ENCODE results near the gene TBC1D22B. TPM values are rescaled to one million over a fixed set of nuclear protein-coding genes. Genes with fewer than 3 reads are reported as not detected.

TBC1D22B gene
- total and polyA plus RNA-seq, 2 experiments from 2014 or later: 5.0 to 8.3 TPM

- H3K27ac ChIP-seq: no peak overlapping the region
- H3K4me1 ChIP-seq (ENCODE audit: insufficient read depth): no peaks in the 10 kb centered on the region
- H3K79me2 ChIP-seq (ENCODE audit: insufficient read depth): no peaks in the 10 kb centered on the region
- H3K27me3 ChIP-seq (replicated peaks; ENCODE audit: insufficient read depth): no peaks in the 10 kb centered on the region
- H3F3A ChIP-seq (ENCODE audit: insufficient read depth): peaks cover 3% of the 10 kb centered on the region; the same call in 1 of the 2 replicates
- H3K4me3 ChIP-seq: no peak overlapping the region
- in situ Hi-C loops (cut with MboI): no loop called here
- H3K36me3 ChIP-seq (ENCODE audit: low read depth): peaks cover 6% of the 10 kb centered on the region
- no peak overlapping the region for H2AFZ ChIP-seq
- H3K4me2 ChIP-seq (ENCODE audit: unreplicated experiment): no peak overlapping the region
- no peak overlapping the region for H3K9ac ChIP-seq
- H3K9me3 ChIP-seq (ENCODE audit: low read depth): no peaks in the 10 kb centered on the region
- TF ChIP-seq EZH2phosphoT487 (IDR thresholded peaks at IDR 0.05; ENCODE audit: insufficient read depth, low read depth): no peak
- TF ChIP-seq EZH2 (IDR thresholded peaks at IDR 0.05; ENCODE audit: insufficient read depth, poor library complexity, severe bottlenecking): no peak
- no peaks in the 10 kb centered on the region for H4K20me1 ChIP-seq (ENCODE audit: insufficient read depth)
- DNase-seq: no peak
- no peaks in the 10 kb centered on the region for H3K9me2 ChIP-seq (ENCODE audit: insufficient read depth)
These were observed 41.4 kb downstream of the TBC1D22B start for GRCh38 chr6:37298958-37299357.

GRCh38 chr6:37299990-37300389, 42.4 kb downstream of the TBC1D22B start:
- Histone ChIP-seq H3K27ac (no peak overlapping the region), H3K4me1 (ENCODE audit: insufficient read depth) (no peaks in the 10 kb centered on the region), H3K4me2 (ENCODE audit: unreplicated experiment) (no peak overlapping the region), H3K9me3 (ENCODE audit: low read depth) (no peaks in the 10 kb centered on the region), H3K36me3 (ENCODE audit: low read depth) (peaks cover 6% of the 10 kb centered on the region), H3K4me3 (no peak overlapping the region), H2AFZ (no peak overlapping the region), H3K9me2 (ENCODE audit: insufficient read depth) (no peaks in the 10 kb centered on the region), H3K79me2 (ENCODE audit: insufficient read depth) (no peaks in the 10 kb centered on the region), H3F3A (ENCODE audit: insufficient read depth) (peaks cover 3% of the 10 kb centered on the region; the same call in 1 of the 2 replicates), H3K27me3 (replicated peaks; ENCODE audit: insufficient read depth) (no peaks in the 10 kb centered on the region), H3K9ac (no peak overlapping the region), H4K20me1 (ENCODE audit: insufficient read depth) (no peaks in the 10 kb centered on the region)
- TF ChIP-seq EZH2 (IDR thresholded peaks at IDR 0.05; ENCODE audit: insufficient read depth, poor library complexity, severe bottlenecking): no peak
- no peak for TF ChIP-seq EZH2phosphoT487 (IDR thresholded peaks at IDR 0.05; ENCODE audit: insufficient read depth, low read depth)
- no peak for DNase-seq
- in situ Hi-C loops (cut with MboI): no loop called here
- WGBS, 2 experiments (ENCODE audit: low coverage in 1 of 2, low lambda C conversion rate in 2 of 2, missing lambda C conversion rate in 2 of 2): 85 to 86% methylated on average over 4 of the region's 4 CpGs

- WGBS, 2 experiments (ENCODE audit: low coverage in 1 of 2, low lambda C conversion rate in 2 of 2, missing lambda C conversion rate in 2 of 2): 95 to 96% methylated on average over 1 of the region's 1 CpG
- in situ Hi-C loops (cut with MboI): no loop called here
- peaks cover 6% of the 10 kb centered on the region for H3K36me3 ChIP-seq (ENCODE audit: low read depth)
These were observed 44.6 kb downstream of the TBC1D22B start for GRCh38 chr6:37302086-37302686.

GRCh38 chr6:37303091-37303660, 45.6 kb downstream of the TBC1D22B start:
- H3F3A ChIP-seq (ENCODE audit: insufficient read depth): peaks cover 3% of the 10 kb centered on the region; the same call in 1 of the 2 replicates
- no peaks in the 10 kb centered on the region for H3K36me3 ChIP-seq (ENCODE audit: low read depth)
- 0 out of 2 replicates have a peak, but pooled peaks cover 3% of the 10 kb centered on the region for H3K4me1 ChIP-seq (ENCODE audit: insufficient read depth)
- no peaks in the 10 kb centered on the region for H3K9me2 ChIP-seq (ENCODE audit: insufficient read depth)
- no peaks in the 10 kb centered on the region for H3K79me2 ChIP-seq (ENCODE audit: insufficient read depth)
- H3K4me2 ChIP-seq (ENCODE audit: unreplicated experiment): no peak overlapping the region
- no peaks in the 10 kb centered on the region for H3K27me3 ChIP-seq (replicated peaks; ENCODE audit: insufficient read depth)
- WGBS, 2 experiments (ENCODE audit: low coverage in 1 of 2, low lambda C conversion rate in 2 of 2, missing lambda C conversion rate in 2 of 2): 83 to 87% methylated on average over 6 of the region's 6 CpGs
- in situ Hi-C loops (cut with MboI): no loop called here
- no peak overlapping the region for H3K9ac ChIP-seq
- H4K20me1 ChIP-seq (ENCODE audit: insufficient read depth): no peaks in the 10 kb centered on the region
- H3K9me3 ChIP-seq (ENCODE audit: low read depth): no peaks in the 10 kb centered on the region
- TF ChIP-seq EZH2 (IDR thresholded peaks at IDR 0.05; ENCODE audit: insufficient read depth, poor library complexity, severe bottlenecking) (no peak), EZH2phosphoT487 (IDR thresholded peaks at IDR 0.05; ENCODE audit: insufficient read depth, low read depth) (no peak)
- no peak overlapping the region for H3K4me3 ChIP-seq
- H3K27ac ChIP-seq: no peak overlapping the region
- H2AFZ ChIP-seq: no peak overlapping the region
- no peak for DNase-seq

More at GRCh38 chr6:37302086-37302686, 44.6 kb downstream of the TBC1D22B start:
- no peaks in the 10 kb centered on the region for H3K79me2 ChIP-seq (ENCODE audit: insufficient read depth)
- H4K20me1 ChIP-seq (ENCODE audit: insufficient read depth): no peaks in the 10 kb centered on the region
- TF ChIP-seq EZH2phosphoT487 (IDR thresholded peaks at IDR 0.05; ENCODE audit: insufficient read depth, low read depth): no peak
- no peak for TF ChIP-seq EZH2 (IDR thresholded peaks at IDR 0.05; ENCODE audit: insufficient read depth, poor library complexity, severe bottlenecking)
- H3K27me3 ChIP-seq (replicated peaks; ENCODE audit: insufficient read depth): no peaks in the 10 kb centered on the region
- H3K4me3 ChIP-seq: no peak overlapping the region
- H3K4me1 ChIP-seq (ENCODE audit: insufficient read depth): no peaks in the 10 kb centered on the region
- no peaks in the 10 kb centered on the region for H3K9me2 ChIP-seq (ENCODE audit: insufficient read depth)
- DNase-seq: no peak
- H3K9me3 ChIP-seq (ENCODE audit: low read depth): no peaks in the 10 kb centered on the region
- no peak overlapping the region for H3K4me2 ChIP-seq (ENCODE audit: unreplicated experiment)
- H3K27ac ChIP-seq: no peak overlapping the region
- no peak overlapping the region for H3K9ac ChIP-seq
- H2AFZ ChIP-seq: no peak overlapping the region
- peaks cover 3% of the 10 kb centered on the region; the same call in 1 of the 2 replicates for H3F3A ChIP-seq (ENCODE audit: insufficient read depth)
